ENCODE data around the gene MARVELD1.
"Not testable (repeated sequence)": the region's sequence is repeated elsewhere in the genome, so short reads cannot be mapped to it uniquely, and the experiment has no call there.

The MARVELD1 gene
- 0.27 to 1.5 (median 1.2) reads per million in 4 experiments for total RNA-seq

GRCh38 chr10:97713339-97713825 is at the start of gene MARVELD1:
Gene MARVELD1, plus strand, starts transcription at chr10:97713730. Its CDS starts 147 bp downstream, at chr10:97713877.
- no peak for DNase-seq

GRCh38 chr10:97664282-97664850 is 49.2 kb upstream of the MARVELD1 start:
- no peak for DNase-seq

DNA sequence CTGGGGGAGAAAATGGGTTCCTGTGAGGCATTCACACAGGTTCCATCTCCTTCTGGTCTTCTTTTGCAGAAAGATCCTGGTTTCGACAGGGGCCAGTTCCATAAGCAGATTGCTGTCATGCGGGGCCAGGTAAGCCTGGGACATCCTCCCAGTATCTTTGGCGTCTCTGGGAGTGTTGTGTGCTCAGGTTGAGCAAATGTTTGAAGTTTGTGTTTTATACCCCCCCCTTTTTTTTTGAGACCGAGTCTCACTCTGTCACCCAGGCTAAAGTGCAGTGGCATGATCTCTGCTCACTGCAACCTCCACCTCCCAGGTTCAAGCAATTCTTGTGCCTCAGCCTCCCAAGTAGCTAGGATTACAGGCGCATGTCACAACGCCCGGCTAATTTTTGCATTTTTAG is 46.5 kb upstream of the MARVELD1 start:
- no peak for DNase-seq

GRCh38 chr10:97667463-97667862 is 46.1 kb upstream of the MARVELD1 start:
- DNase-seq, result no peak

GRCh38 chr10:97669571-97669970 is 44.0 kb upstream of the MARVELD1 start:
- DNase-seq, result no peak

DNA sequence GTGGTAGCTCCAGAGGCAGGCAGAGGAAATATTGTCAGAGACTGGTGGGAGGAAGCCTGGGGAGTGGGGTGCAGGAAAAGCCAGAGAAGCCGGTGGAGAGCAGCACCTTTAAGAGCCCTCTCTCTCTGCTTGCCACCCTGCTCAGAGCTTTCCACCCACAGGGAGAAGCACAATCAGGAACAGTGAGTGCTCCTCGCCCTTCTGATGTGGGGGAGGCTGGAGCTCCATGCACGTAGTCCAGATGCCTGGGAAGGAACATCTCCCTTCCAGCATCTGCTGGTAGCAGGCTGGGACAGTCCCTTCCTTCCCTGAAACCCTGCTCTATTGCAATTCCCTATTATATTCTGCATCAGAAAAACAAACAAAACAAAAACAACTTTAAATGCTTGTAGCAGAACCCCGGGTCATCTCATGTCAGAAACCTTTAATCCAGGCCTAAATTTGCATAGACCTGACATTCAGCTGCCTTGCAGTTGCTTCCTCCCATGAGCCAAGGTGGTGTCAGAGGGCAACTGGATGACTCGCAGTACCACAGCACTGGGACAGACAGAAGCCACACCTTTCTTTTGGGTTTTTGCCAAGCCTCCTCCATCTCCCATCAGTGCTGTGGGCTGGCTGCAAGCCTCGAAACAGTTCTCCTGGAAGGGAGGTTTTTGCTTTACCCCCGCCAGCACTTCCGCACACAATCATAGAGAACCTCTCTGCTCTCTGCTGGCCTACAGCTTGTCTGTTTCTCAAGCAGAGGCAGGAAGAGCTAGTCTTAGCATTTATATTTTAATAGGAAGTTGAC is 39.6 kb upstream of the MARVELD1 start:
- no peak for DNase-seq

DNA sequence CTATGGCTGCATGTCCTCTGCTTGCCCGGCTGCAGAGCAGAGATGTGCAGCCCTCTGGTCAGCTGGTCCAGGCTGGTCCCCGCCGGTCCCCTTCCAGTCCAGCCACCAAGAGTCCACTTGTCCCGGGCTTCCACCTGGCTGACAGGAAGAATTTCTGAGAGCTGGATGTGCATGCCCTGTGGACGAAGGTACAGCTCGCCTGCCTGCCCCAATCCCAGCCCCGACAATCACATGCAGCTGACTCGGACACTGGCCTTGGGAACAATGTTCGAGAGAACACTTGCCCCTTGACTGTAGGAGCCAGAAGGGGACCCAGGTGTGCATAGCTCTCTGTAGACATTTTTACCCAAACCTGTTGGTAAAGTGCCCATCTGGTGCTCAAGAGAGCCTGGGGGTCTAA is 38.3 kb upstream of the MARVELD1 start:
- no peak for DNase-seq

- peak; percentile 18 for DNase-seq
Observed at GRCh38 chr10:97676770-97677581, 36.6 kb upstream of the MARVELD1 start.

DNA sequence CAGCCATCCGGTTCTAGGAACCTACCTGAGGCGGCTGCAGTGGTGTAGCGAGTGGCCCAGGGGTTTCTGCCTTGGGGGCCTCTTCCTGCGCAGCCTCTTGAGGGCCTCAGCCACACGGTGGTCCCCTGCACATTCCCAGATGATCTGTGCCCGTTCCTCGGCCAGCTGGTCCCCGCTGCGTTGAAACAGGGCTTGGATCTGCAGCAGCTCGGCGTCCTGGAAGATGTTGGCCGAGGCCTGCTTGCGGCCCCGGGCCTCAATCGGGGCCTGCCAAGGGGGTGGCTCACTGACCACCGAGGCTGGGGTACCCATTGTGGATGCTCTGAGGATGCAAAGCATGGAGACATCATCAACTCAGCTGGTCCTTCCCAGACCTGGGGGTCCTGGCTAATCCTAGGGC is 33.9 kb upstream of the MARVELD1 start:
- no peak for DNase-seq

GRCh38 chr10:97682042-97682441 is 31.5 kb upstream of the MARVELD1 start:
- no peak for DNase-seq

DNA sequence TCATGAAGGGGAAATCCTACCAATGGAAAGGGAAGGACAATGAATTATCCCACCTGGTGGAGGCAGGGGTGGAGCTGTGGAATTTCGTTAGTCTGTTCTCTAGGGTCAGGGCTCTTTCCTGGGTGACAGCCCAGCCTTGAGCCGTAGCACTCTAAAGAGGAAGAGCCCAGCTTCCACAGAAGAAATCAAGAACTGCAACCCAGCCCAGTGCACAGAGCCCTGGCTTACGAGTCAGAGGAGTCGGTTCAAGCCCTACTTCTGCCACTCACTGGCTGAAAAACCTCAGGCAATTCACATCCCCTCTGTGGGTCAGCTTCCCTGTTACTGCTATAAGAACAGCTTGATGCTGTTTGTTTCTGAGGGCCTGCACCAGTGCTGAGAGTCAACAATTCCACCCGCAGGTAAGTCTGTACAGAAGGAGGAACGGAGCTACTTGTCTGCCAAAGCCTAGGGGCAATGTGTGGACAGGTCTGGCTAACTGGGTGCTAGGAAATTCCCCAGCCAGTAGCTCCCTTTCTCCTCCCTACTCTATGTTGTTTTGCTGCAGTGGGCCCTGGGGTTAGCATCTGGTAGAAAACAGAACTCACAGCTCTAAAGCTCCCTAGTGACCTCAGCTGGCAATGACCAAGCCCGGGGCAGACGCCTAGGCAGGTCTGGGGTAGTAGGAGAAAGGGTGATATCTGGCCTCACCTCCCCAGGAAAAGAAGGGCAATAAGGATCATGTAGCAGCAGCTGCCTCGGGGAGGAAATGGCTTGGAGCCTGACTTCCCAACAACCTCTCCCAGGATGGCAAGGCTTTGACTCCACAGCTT is 29.8 kb upstream of the MARVELD1 start:
- DNase-seq, result no peak

DNA sequence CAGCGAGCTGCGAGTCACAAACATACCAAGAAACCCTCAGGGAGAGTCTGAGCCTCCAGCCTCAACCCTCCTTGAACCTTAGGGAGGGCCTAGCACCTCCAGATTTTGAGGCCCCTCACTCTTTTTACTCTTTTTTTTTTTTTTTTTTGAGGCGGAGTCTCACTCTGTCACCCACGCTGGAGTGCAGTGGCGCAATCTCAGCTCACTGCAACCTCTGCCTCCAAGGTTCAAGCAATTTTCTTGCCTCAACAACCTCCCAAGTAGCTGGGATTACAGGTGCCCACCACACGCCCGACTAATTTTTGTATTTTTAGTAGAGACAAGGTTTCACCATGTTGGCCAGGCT is 29.2 kb upstream of the MARVELD1 start:
- not testable (repeated sequence) for DNase-seq

DNA sequence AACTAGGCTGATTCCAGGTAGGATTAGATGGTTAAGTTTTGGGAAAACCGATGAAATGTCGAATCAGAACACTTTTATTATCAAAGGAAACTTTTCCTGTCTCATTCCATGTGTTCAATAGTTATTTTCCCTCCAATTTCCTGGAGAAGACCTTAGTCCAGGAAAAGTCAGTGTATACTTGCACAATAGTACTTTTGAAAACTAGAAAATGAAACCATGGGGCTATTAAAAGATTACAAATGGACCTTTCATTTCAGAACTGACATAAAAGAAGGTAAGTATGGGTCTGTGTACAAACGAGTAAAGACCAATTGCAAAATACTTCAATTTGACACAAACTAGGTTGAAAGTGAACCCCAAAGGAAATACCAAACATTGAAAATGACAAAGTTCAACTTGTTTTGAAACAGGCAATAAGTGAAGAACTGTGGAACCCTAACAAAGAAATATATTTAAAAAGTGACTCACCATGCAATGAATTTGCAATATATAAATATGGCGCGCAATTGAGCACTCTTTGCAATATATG is 28.6 kb upstream of the MARVELD1 start:
- DNase-seq, result no peak

GRCh38 chr10:97685395-97685958 is 28.1 kb upstream of the MARVELD1 start:
- no peak for DNase-seq

DNA sequence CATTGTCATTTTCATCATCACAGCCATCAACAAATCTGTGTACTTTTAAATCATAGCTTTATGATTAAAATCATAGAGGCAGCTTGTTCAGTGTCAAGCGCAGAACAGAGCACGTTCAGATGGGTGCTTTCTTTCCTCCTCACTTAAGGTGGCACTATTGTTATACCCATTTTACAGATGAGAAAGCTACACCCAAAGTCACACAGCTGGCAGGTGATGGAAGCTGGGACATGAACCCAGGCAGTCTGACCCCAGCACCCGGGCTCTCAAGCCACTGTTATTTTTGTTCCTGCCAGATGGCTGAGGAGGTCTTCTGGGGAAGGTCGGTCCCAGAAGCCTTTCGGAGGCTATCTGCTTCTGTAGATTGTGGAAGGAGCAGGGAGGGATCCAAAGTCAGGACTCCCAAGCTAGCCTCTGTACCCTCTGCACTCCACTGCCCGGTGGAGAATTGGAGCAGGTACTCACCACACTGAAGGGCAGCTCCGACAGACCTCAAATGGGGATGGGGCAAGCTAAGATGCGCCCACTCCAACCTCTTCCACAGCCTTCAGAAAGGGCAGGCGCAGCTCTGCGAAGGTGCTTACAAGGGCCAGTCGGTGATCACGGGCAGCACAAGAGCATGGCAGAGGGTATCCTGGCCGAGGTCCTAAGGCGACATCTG is 27.1 kb upstream of the MARVELD1 start:
- DNase-seq, result no peak

DNA sequence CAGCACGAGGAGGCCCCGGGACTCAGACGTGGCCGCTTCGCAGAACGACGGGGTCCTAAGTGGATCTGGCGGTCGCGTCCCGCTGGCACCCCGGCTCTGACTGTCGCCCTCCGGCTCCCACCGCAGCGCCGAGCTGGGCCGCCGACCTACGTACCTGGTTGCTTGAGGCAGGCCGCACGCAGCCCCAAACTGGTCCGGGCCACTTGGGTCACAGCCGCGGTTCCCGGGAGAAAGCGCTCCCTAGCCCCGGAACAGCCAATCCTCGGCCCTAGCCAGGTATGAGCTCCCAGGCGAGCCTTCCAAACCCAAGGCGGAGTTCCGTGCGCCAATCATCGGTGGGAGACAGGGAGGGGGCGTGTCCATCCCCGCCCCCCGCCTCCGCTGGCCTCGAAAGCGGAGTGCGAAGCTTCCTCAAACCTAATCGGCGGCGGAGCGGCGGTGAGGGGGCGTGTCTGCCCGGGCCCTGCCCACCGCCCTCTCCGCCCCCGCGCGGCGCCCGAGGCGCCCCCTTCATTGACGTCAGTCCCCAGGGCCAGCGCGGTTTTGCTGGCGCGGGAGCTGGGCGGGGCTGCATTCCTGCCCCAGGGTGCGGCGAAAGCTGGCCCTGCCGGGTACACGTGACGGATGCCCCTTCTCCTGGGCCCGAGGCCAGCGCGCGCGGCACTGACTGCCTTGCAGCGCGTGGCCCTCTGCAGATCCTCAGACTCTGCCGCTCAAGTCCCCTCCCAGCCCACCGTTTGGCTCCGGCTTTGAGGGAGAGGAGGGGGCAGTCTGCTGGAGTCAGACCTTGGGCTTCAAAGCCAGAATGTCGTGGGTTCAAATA is 26.4 kb upstream of the MARVELD1 start, which contains the start of gene AVPI1:
AVPI1 (minus strand) TSS at position 280 of the 823 bp plus-strand sequence. CDS start 7,336 bp downstream, outside the sequence.
- DNase-seq, result peak; percentile 96

GRCh38 chr10:97687785-97688781 is 25.4 kb upstream of the MARVELD1 start:
- no peak for DNase-seq

DNA sequence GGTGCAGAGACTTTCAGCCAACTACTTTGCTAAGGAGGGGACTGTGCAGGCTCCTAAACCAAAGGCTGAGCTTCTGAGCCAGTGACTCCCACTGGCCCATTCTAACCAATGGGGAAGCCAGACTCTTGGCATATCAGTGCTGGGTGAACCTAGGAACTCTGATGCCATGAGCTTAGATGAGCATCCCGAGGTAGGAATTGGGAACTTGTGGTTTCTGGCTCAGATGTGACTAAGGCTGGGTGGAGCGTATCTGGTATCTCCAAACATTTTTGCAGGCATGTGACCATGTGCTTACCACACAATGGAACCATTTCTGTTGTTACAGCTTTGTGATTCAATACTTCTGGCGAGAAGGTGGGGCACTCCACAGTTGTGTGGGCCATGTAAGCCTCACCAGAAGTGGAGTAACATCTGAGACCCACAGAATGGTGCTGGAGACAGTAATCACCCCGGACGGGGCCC is 23.9 kb upstream of the MARVELD1 start:
- DNase-seq, result no peak

GRCh38 chr10:97690133-97690532 is 23.4 kb upstream of the MARVELD1 start:
- DNase-seq, result no peak
